HCT116 (cell line): ENCODE results near the gene NBEAL2. TPM values are rescaled to one million over a fixed set of nuclear protein-coding genes. Genes with fewer than 3 reads are reported as not detected.
"Not testable (repeated sequence)": the region's sequence is repeated elsewhere in the genome, so short reads cannot be mapped to it uniquely, and the experiment has no call there.

ENCODE experiments used
- ATAC-seq: fragments of 200-7000 bp; cut with Tn5 transposase; 2 replicates; pipeline ENCODE4 v1.9.1; 2020; ENCODE audit warnings: mild to moderate bottlenecking, moderate library complexity
- BruUV-seq: library from RNA; stranded (reverse); fragments of 400-500 nt; replicated peaks from 2 replicates; lab custom pipeline; 2021; lab: Mats Ljungman, UMichigan
- CTCF ChIA-PET: fragments of 300-600 bp; sonication (Branson Sonifier 250); formaldehyde crosslinking; loops from one replicate; lab custom pipeline; 2021; ENCODE audit warnings: antibody characterized with exemption; lab: Charles Lee
- POLR2A ChIA-PET: fragments of 300-600, 350-600 bp; sonication (Branson Sonifier 250); formaldehyde crosslinking; loops from one replicate; lab custom pipeline; 2021; ENCODE audit warnings: antibody characterized with exemption; lab: Charles Lee
- RAD21 ChIA-PET, 2 experiments: fragments of 300-600 bp; sonication (Branson Sonifier 250); formaldehyde crosslinking; loops; one replicate each; lab custom pipeline; 2023; ENCODE audit warnings: low total read pairs in 2 of 2; ENCODE audit not compliant: uncharacterized antibody in 2 of 2, unreplicated experiment in 2 of 2, low non-redundant PET in 1 of 2; lab: Charles Lee
- DNase-seq: peaks from one replicate; pipeline ENCODE4 v3.0.0-alpha.2; 2010; ENCODE audit warnings: low read depth, low spot score
- H2AFZ ChIP-seq: fragments of 200-600 bp; shearing (Covaris generic), sonication (generic); 2 replicates; pipeline ENCODE4 v1.6.1; 2017; ENCODE audit warnings: low read depth, mixed run types, mixed read lengths, antibody characterized with exemption, low read length; ENCODE audit not compliant: poor library complexity, severe bottlenecking
- H3K27ac ChIP-seq: 2 replicates; pipeline ENCODE4 v1.5.1; 2012; ENCODE audit warnings: low read depth, low read length
- H3K27me3 ChIP-seq: fragments of 200-600 bp; sonication (generic); 2 replicates; pipeline ENCODE4 v1.6.1; 2016; ENCODE audit warnings: mixed run types, low read length, mixed read lengths; ENCODE audit not compliant: insufficient read depth
- H3K36me3 ChIP-seq, 2 experiments: fragments of 200-500 bp in 1 of 2; fragments of 200-600 bp in 1 of 2; sonication (Bioruptor generic) in 1 of 2; sonication (generic) in 1 of 2; 2 replicates each; pipeline versions ENCODE4 v1.5.1 to v1.6.1; 2014 to 2016; ENCODE audit warnings: low read length in 2 of 2, inconsistent platforms in 1 of 2, mixed read lengths in 1 of 2, mixed run types in 1 of 2; ENCODE audit not compliant: insufficient read depth in 2 of 2, control insufficient read depth in 1 of 2
- H3K4me1 ChIP-seq, 2 experiments: fragments of 200-600 bp in 1 of 2; sonication (generic) in 1 of 2; 2 replicates each; pipeline versions ENCODE4 v1.5.1 to v1.6.1; 2012 to 2017; ENCODE audit warnings: low read length in 2 of 2, inconsistent platforms in 1 of 2, mild to moderate bottlenecking in 1 of 2, mixed read lengths in 1 of 2, mixed run types in 1 of 2, moderate library complexity in 1 of 2; ENCODE audit not compliant: insufficient read depth in 2 of 2, control insufficient read depth in 1 of 2
- H3K4me2 ChIP-seq: fragments of 200-600 bp; sonication (generic); 2 replicates; pipeline ENCODE4 v1.6.1; 2017; ENCODE audit warnings: mixed run types, low read length, mixed read lengths
- H3K4me3 ChIP-seq, 2 experiments: fragments of 200-600 bp in 1 of 2; sonication (generic) in 1 of 2; replicated peaks in 1 of 2; 2 replicates each; pipeline ENCODE4 v1.5.1; 2011 to 2016; ENCODE audit warnings: low read length in 2 of 2, control low read depth in 1 of 2, low read depth in 1 of 2, mild to moderate bottlenecking in 1 of 2, mixed read lengths in 1 of 2, mixed run types in 1 of 2
- H3K79me2 ChIP-seq: fragments of 200-600 bp; sonication (generic); 2 replicates; pipeline ENCODE4 v1.6.1; 2017; ENCODE audit warnings: mild to moderate bottlenecking, mixed run types, low read length, moderate library complexity, mixed read lengths; ENCODE audit not compliant: insufficient read depth
- H3K9ac ChIP-seq: fragments of 200-600 bp; sonication (generic); 2 replicates; pipeline ENCODE4 v1.6.1; 2016; ENCODE audit warnings: low read length, mixed read lengths
- H3K9me2 ChIP-seq: fragments of 200-600 bp; sonication (generic), shearing (Covaris generic); 2 replicates; pipeline ENCODE4 v1.6.1; 2017; ENCODE audit warnings: mixed run types, mild to moderate bottlenecking, moderate library complexity; ENCODE audit not compliant: insufficient read depth
- H3K9me3 ChIP-seq, 2 experiments: fragments of 200-500 bp in 1 of 2; fragments of 200-600 bp in 1 of 2; sonication (Bioruptor generic) in 1 of 2; sonication (generic) in 1 of 2; 2 replicates each; pipeline ENCODE4 v1.6.1; 2014 to 2017; ENCODE audit warnings: low read length in 2 of 2, mixed read lengths in 2 of 2, inconsistent platforms in 1 of 2, low read depth in 1 of 2, mild to moderate bottlenecking in 1 of 2, mixed run types in 1 of 2, moderate library complexity in 1 of 2; ENCODE audit not compliant: control insufficient read depth in 1 of 2, insufficient read depth in 1 of 2
- H4K20me1 ChIP-seq: fragments of 200-600 bp; sonication (generic), shearing (Covaris generic); 2 replicates; pipeline ENCODE4 v1.6.1; 2017; ENCODE audit warnings: mixed run types, mild to moderate bottlenecking, moderate library complexity; ENCODE audit not compliant: insufficient read depth
- CEBPB ChIP-seq: IDR thresholded peaks from 2 replicates; pipeline ENCODE4 v1.6.1; 2012; ENCODE audit warnings: low read depth
- EZH2 ChIP-seq: fragments of 200-600 bp; sonication (generic); IDR thresholded peaks from 2 replicates; pipeline ENCODE4 v1.6.1; 2017; ENCODE audit warnings: antibody characterized with exemption, mixed run types
- FOSL1 ChIP-seq: IDR thresholded peaks from 2 replicates; pipeline ENCODE4 v1.6.1; 2012; ENCODE audit warnings: low read depth
- JUND ChIP-seq: IDR thresholded peaks from 2 replicates; pipeline ENCODE4 v1.6.1; 2012
- POLR2AphosphoS5 ChIP-seq: IDR thresholded peaks from 2 replicates; pipeline ENCODE4 v1.6.1; 2011; ENCODE audit warnings: mild to moderate bottlenecking, low read depth, low read length, moderate library complexity
- SP1 ChIP-seq: IDR thresholded peaks from 2 replicates; pipeline ENCODE4 v1.6.1; 2012; ENCODE audit warnings: low read depth
- SRF ChIP-seq: IDR thresholded peaks from 2 replicates; pipeline ENCODE4 v1.6.1; 2012; ENCODE audit warnings: low read depth
- TCF7L2 ChIP-seq: IDR thresholded peaks from 2 replicates; pipeline ENCODE4 v1.7.0; 2011; ENCODE audit warnings: borderline replicate concordance, inconsistent platforms; ENCODE audit not compliant: insufficient read depth, insufficient read length; ENCODE audit errors: extremely low read depth
- YY1 ChIP-seq: IDR thresholded peaks from 2 replicates; pipeline ENCODE4 v1.6.1; 2011; ENCODE audit warnings: low read length, low read depth, moderate library complexity, mild to moderate bottlenecking; ENCODE audit not compliant: insufficient replicate concordance; ENCODE audit errors: extremely low read depth
- ZFX ChIP-seq: fragments of 450-650 bp; IDR thresholded peaks from 2 replicates; pipeline ENCODE4 v1.6.1; 2017
- ZNF274 ChIP-seq: fragments of 200-500 bp; sonication (Bioruptor generic); IDR thresholded peaks from 2 replicates; pipeline ENCODE4 v1.6.1; 2014; ENCODE audit warnings: mild to moderate bottlenecking, low read depth, low read length, inconsistent platforms
- intact Hi-C: fragments of 100-400 bp; cut with micrococcal nuclease; formaldehyde crosslinking; loops from 2 replicates; pipeline ENCODE4 v1.10.0; 2022
- total RNA-seq: library from RNA; stranded (reverse); gene quantifications from one replicate; pipeline ENCODE4 v1.2.1, GENCODE V29; 2021; ENCODE audit not compliant: unreplicated experiment
- TF ChIP-seq, protein P1 (sequence below): IDR thresholded peaks from 2 replicates; pipeline ENCODE4 v1.6.1; 2012
- TF ChIP-seq, protein P2 (sequence below): IDR thresholded peaks from 2 replicates; pipeline ENCODE4 v1.6.1; 2012; ENCODE audit warnings: low read depth
- TF ChIP-seq, protein P3 (sequence below): IDR thresholded peaks from 2 replicates; pipeline ENCODE4 v1.6.1; 2011; ENCODE audit warnings: mild to moderate bottlenecking, low read length, moderate library complexity; ENCODE audit not compliant: insufficient replicate concordance; ENCODE audit errors: extremely low read depth

Gene NBEAL2
- total RNA-seq, 1 experiment from 2014 or later: 72.9 TPM

DNA sequence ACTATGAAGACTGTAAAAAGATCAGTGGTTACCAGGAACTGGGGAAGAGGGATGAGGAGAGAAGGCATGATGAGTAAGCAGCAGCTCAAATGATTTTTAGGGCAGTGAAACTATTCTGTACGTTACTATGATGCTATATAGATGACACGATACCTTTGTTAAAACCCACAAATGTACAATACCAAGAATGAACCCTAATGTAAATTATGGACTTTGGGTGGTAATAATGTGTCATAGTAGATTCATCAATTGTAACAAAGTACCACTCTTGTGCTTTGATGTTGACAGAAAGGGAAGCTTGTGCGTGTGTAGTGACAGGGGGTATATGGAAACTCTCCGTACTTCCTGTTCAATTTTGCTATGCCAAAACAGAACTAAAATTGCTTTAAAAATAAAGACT, 51.6 kb downstream of the NBEAL2 start:
- H3K79me2 ChIP-seq, H3K9me2 ChIP-seq, H3K9ac ChIP-seq, RAD21 ChIA-PET, H3K27me3 ChIP-seq, H3K4me2 ChIP-seq, H3K9me3 ChIP-seq, intact Hi-C loops, H3K4me3 ChIP-seq, H3K27ac ChIP-seq, CTCF ChIA-PET, DNase-seq, BruUV-seq, H2AFZ ChIP-seq, ATAC-seq, H3K4me1 ChIP-seq: not testable (repeated sequence)
- peaks cover 16% of the 10 kb centered on the region; the same call in 1 of the 2 replicates for H4K20me1 ChIP-seq
- POLR2A ChIA-PET: interaction anchor here (1.1 kb wide), 1 partner anchor 13 kb away, joined by 3 read pairs; no protein-coding TSS in a partner anchor
- H3K36me3 ChIP-seq: peaks cover 7 to 13% of the 10 kb centered on the region in 2 experiments; a peak in 2 of 4 replicates

DNA sequence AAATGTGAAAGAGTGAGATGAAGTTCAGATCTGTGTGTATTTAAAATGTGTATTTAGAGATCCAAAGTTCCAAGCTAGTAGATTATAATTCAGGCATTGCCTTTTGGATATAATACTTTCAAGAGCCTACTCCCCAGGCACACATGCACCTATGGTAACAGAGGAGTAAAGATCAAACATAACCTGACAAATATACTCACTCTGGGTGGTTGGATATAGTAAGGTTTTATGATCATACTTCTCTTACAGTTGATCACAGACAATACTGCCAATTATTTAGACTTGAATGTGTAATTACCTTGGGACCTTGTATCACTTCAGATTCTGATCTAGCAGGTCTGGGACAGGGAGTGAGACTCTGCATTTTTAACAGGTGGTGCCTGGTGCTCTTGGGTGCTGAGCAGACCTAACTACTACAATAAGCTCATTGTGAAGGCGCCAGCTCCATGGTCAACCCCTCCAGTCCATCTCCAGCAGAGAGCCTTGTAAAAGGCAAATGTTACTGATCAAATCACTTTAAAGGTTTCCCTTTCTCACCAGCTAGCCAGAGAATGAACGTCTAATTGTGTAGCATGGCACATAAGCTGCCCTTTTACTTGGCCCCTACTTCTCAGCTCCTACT, 55.5 kb downstream of the NBEAL2 start:
- Histone ChIP-seq H3K9me2 (no peaks in the 10 kb centered on the region), H4K20me1 (peaks cover 7% of the 10 kb centered on the region; the same call in 1 of the 2 replicates), H3K4me1 (no peaks in the 10 kb centered on the region), H3K27ac (no peak overlapping the region), H3K4me3 (no peak overlapping the region), H3K9me3 (no peaks in the 10 kb centered on the region), H3K9ac (no peak overlapping the region), H2AFZ (no peak overlapping the region), H3K27me3 (no peaks in the 10 kb centered on the region), H3K79me2 (no peaks in the 10 kb centered on the region), H3K36me3 (peaks cover 15 to 19% of the 10 kb centered on the region in 2 experiments), H3K4me2 (no peak overlapping the region)
- ChIA-PET POLR2A (no interaction called here), CTCF (no interaction called here), RAD21 (no interaction called here)
- no peak for ATAC-seq
- no peak for DNase-seq
- intact Hi-C loops: no loop called here
- BruUV-seq: no TSS peak
- TF ChIP-seq TCF7L2: no peak
- TF ChIP-seq JUND: no peak
- no peak for TF ChIP-seq FOSL1
- TF ChIP-seq, protein P1, sequence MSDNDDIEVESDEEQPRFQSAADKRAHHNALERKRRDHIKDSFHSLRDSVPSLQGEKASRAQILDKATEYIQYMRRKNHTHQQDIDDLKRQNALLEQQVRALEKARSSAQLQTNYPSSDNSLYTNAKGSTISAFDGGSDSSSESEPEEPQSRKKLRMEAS: no peak
- TF ChIP-seq SRF: no peak
- no peak for TF ChIP-seq POLR2AphosphoS5
- TF ChIP-seq, protein P2, sequence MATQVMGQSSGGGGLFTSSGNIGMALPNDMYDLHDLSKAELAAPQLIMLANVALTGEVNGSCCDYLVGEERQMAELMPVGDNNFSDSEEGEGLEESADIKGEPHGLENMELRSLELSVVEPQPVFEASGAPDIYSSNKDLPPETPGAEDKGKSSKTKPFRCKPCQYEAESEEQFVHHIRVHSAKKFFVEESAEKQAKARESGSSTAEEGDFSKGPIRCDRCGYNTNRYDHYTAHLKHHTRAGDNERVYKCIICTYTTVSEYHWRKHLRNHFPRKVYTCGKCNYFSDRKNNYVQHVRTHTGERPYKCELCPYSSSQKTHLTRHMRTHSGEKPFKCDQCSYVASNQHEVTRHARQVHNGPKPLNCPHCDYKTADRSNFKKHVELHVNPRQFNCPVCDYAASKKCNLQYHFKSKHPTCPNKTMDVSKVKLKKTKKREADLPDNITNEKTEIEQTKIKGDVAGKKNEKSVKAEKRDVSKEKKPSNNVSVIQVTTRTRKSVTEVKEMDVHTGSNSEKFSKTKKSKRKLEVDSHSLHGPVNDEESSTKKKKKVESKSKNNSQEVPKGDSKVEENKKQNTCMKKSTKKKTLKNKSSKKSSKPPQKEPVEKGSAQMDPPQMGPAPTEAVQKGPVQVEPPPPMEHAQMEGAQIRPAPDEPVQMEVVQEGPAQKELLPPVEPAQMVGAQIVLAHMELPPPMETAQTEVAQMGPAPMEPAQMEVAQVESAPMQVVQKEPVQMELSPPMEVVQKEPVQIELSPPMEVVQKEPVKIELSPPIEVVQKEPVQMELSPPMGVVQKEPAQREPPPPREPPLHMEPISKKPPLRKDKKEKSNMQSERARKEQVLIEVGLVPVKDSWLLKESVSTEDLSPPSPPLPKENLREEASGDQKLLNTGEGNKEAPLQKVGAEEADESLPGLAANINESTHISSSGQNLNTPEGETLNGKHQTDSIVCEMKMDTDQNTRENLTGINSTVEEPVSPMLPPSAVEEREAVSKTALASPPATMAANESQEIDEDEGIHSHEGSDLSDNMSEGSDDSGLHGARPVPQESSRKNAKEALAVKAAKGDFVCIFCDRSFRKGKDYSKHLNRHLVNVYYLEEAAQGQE: no peak
- TF ChIP-seq, protein P3, sequence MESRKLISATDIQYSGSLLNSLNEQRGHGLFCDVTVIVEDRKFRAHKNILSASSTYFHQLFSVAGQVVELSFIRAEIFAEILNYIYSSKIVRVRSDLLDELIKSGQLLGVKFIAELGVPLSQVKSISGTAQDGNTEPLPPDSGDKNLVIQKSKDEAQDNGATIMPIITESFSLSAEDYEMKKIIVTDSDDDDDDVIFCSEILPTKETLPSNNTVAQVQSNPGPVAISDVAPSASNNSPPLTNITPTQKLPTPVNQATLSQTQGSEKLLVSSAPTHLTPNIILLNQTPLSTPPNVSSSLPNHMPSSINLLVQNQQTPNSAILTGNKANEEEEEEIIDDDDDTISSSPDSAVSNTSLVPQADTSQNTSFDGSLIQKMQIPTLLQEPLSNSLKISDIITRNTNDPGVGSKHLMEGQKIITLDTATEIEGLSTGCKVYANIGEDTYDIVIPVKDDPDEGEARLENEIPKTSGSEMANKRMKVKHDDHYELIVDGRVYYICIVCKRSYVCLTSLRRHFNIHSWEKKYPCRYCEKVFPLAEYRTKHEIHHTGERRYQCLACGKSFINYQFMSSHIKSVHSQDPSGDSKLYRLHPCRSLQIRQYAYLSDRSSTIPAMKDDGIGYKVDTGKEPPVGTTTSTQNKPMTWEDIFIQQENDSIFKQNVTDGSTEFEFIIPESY: no peak
- no peak for TF ChIP-seq ZFX
- TF ChIP-seq YY1: no peak
- no peak for TF ChIP-seq EZH2
- TF ChIP-seq ZNF274: no peak
- TF ChIP-seq SP1: no peak
- no peak for TF ChIP-seq CEBPB
